Hepatocyte (in vitro differentiated cells): ENCODE measurements around the gene PLCG1.

Experiments used
- CTCF ChIP-seq: fragments of 200-600 bp; sonication (generic); IDR thresholded peaks from 2 replicates; pipeline ENCODE4 v1.5.1; 2016; ENCODE audit warnings: antibody characterized with exemption, mild to moderate bottlenecking; ENCODE audit not compliant: poor library complexity
- EZH2 ChIP-seq: fragments of 200-600 bp; sonication (generic); IDR thresholded peaks from 2 replicates; pipeline ENCODE4 v1.6.1; 2016; ENCODE audit warnings: antibody characterized with exemption, mild to moderate bottlenecking, borderline replicate concordance
- EZH2phosphoT487 ChIP-seq: fragments of 200-600 bp; sonication (generic); IDR thresholded peaks from one replicate; pipeline ENCODE4 v1.6.1; 2018; ENCODE audit warnings: antibody characterized with exemption, mild to moderate bottlenecking, low read depth, moderate library complexity; ENCODE audit not compliant: unreplicated experiment, severe bottlenecking

GRCh38 chr20:41140226-41141133 lies 3.1 kb downstream of the PLCG1 start:
- TF ChIP-seq CTCF (no peak), EZH2 (no peak), EZH2phosphoT487 (no peak)
